ENCODE measurements around the gene GTPBP4.

- TF ChIP-seq EZH2 (IDR thresholded peaks at IDR 0.05) (no peak), JUND (IDR thresholded peaks at IDR 0.05) (no peak), ZFX (IDR thresholded peaks at IDR 0.05) (no peak), YY1 (IDR thresholded peaks at IDR 0.05; ENCODE audit: extremely low read depth, insufficient replicate concordance, low read depth, low read length) (no peak), POLR2A (IDR thresholded peaks at IDR 0.05; ENCODE audit: borderline replicate concordance, extremely low read depth, insufficient read depth, insufficient read length) (no peak), ZNF274 (IDR thresholded peaks at IDR 0.05; ENCODE audit: low read depth, low read length) (no peak), TCF7L2 (IDR thresholded peaks at IDR 0.05; ENCODE audit: borderline replicate concordance, extremely low read depth, insufficient read depth, insufficient read length) (no peak), SRF (IDR thresholded peaks at IDR 0.05; ENCODE audit: low read depth) (no peak), POLR2AphosphoS5 (IDR thresholded peaks at IDR 0.05; ENCODE audit: low read depth, low read length) (no peak), RAD21 (IDR thresholded peaks at IDR 0.05; ENCODE audit: low read depth) (no peak), SP1 (IDR thresholded peaks at IDR 0.05; ENCODE audit: low read depth) (no peak), EGR1 (IDR thresholded peaks at IDR 0.05; ENCODE audit: low read depth) (no peak)
- TF ChIP-seq, protein P1, sequence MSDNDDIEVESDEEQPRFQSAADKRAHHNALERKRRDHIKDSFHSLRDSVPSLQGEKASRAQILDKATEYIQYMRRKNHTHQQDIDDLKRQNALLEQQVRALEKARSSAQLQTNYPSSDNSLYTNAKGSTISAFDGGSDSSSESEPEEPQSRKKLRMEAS (IDR thresholded peaks at IDR 0.05), result no peak
- TF ChIP-seq, protein P2, sequence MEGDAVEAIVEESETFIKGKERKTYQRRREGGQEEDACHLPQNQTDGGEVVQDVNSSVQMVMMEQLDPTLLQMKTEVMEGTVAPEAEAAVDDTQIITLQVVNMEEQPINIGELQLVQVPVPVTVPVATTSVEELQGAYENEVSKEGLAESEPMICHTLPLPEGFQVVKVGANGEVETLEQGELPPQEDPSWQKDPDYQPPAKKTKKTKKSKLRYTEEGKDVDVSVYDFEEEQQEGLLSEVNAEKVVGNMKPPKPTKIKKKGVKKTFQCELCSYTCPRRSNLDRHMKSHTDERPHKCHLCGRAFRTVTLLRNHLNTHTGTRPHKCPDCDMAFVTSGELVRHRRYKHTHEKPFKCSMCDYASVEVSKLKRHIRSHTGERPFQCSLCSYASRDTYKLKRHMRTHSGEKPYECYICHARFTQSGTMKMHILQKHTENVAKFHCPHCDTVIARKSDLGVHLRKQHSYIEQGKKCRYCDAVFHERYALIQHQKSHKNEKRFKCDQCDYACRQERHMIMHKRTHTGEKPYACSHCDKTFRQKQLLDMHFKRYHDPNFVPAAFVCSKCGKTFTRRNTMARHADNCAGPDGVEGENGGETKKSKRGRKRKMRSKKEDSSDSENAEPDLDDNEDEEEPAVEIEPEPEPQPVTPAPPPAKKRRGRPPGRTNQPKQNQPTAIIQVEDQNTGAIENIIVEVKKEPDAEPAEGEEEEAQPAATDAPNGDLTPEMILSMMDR (IDR thresholded peaks at IDR 0.05 in 2 of 3, conservative IDR thresholded peaks at IDR 0.05 in 1 of 3; ENCODE audit: borderline replicate concordance in 1 of 3, insufficient read depth in 1 of 3, low read depth in 2 of 3, low read length in 2 of 3), result no peak
These were observed 57.2 kb downstream of the GTPBP4 start for GRCh38 chr10:1045415-1045814.
